ENCODE results near the gene STRN4.
A peak's percentile ranks its signal among the peaks of the same experiment; 100 is the strongest.

The STRN4 gene

GRCh38 chr19:46731584-46731983 lies 14.7 kb downstream of the STRN4 start:
- TF ChIP-seq CTCF (IDR thresholded peaks at IDR 0.05; ENCODE audit: borderline replicate concordance, insufficient read depth, low read depth, low read length), result no peak
- no peak overlapping the region for H3K4me3 ChIP-seq (ENCODE audit: low read depth, low read length)

GRCh38 chr19:46731007-46731501 lies 15.2 kb downstream of the STRN4 start:
- H3K4me3 ChIP-seq (ENCODE audit: low read depth, low read length), result no peak overlapping the region

GRCh38 chr19:46730595-46730994 lies 15.7 kb downstream of the STRN4 start:
- TF ChIP-seq CTCF (IDR thresholded peaks at IDR 0.05; ENCODE audit: borderline replicate concordance, insufficient read depth, low read depth, low read length), result no peak
- H3K4me3 ChIP-seq (ENCODE audit: low read depth, low read length), result no peak overlapping the region

More at GRCh38 chr19:46731007-46731501, 15.2 kb downstream of the STRN4 start:
- TF ChIP-seq CTCF (IDR thresholded peaks at IDR 0.05; ENCODE audit: borderline replicate concordance, insufficient read depth, low read depth, low read length), result no peak

GRCh38 chr19:46730187-46730586 lies 16.1 kb downstream of the STRN4 start:
- no peak for TF ChIP-seq CTCF (IDR thresholded peaks at IDR 0.05; ENCODE audit: borderline replicate concordance, insufficient read depth, low read depth, low read length)
- H3K4me3 ChIP-seq (ENCODE audit: low read depth, low read length), result no peak overlapping the region

GRCh38 chr19:46729696-46730095 lies 16.6 kb downstream of the STRN4 start:
- TF ChIP-seq CTCF (IDR thresholded peaks at IDR 0.05; ENCODE audit: borderline replicate concordance, insufficient read depth, low read depth, low read length), result no peak

GRCh38 chr19:46728693-46729339 lies 17.4 kb downstream of the STRN4 start:
- TF ChIP-seq CTCF (IDR thresholded peaks at IDR 0.05; ENCODE audit: borderline replicate concordance, insufficient read depth, low read depth, low read length), result peak; percentile 97
- no peak overlapping the region for H3K4me3 ChIP-seq (ENCODE audit: low read depth, low read length)

More at GRCh38 chr19:46729696-46730095, 16.6 kb downstream of the STRN4 start:
- H3K4me3 ChIP-seq (ENCODE audit: low read depth, low read length), result no peak overlapping the region

- H3K4me3 ChIP-seq (ENCODE audit: low read depth, low read length), result no peak overlapping the region
- TF ChIP-seq CTCF (IDR thresholded peaks at IDR 0.05; ENCODE audit: borderline replicate concordance, insufficient read depth, low read depth, low read length), result no peak
Measured at GRCh38 chr19:46728208-46728607, 18.0 kb downstream of the STRN4 start.
